Thoracic aorta (tissue), 2 donors: ENCODE data around the gene SIRPA. TPM values are rescaled to one million over a fixed set of nuclear protein-coding genes. Genes with fewer than 3 reads are reported as not detected.
"Not testable (repeated sequence)": the region's sequence is repeated elsewhere in the genome, so short reads cannot be mapped to it uniquely, and the experiment has no call there.

Experiments
- ATAC-seq: fragments of 150-250 bp; one replicate; pipeline ENCODE4 v1.8.0; 2017; ENCODE audit warnings: low read depth; ENCODE audit not compliant: insufficient number of reproducible peaks, low FRiP score
- DNase-seq: peaks from one replicate; pipeline ENCODE4 v3.0.0-alpha.2; 2020; ENCODE audit warnings: low spot score
- H3K27ac ChIP-seq, 2 donors: fragments of 200-600 bp; sonication (generic); 1 replicate in 1 of 2; 2 replicates in 1 of 2; pipeline ENCODE4 v1.5.1; 2016; ENCODE audit warnings: mild to moderate bottlenecking in 2 of 2, moderate library complexity in 2 of 2
- H3K27me3 ChIP-seq: fragments of 200-600 bp; sonication (generic); replicated peaks from 2 replicates; pipeline ENCODE4 v1.6.0; 2016; ENCODE audit warnings: mild to moderate bottlenecking; ENCODE audit not compliant: insufficient read depth
- H3K36me3 ChIP-seq: fragments of 200-600 bp; sonication (generic); one replicate; pipeline ENCODE4 v1.5.1; 2016
- H3K4me1 ChIP-seq, 2 donors: fragments of 200-600 bp; sonication (generic); 1 replicate in 1 of 2; 2 replicates in 1 of 2; pipeline versions ENCODE4 v1.5.1 to v1.6.0; 2016; ENCODE audit warnings: low read depth in 2 of 2, mild to moderate bottlenecking in 1 of 2; ENCODE audit not compliant: control insufficient read depth in 1 of 2
- H3K4me3 ChIP-seq: fragments of 200-600 bp; sonication (generic); 2 replicates; pipeline ENCODE4 v1.5.1; 2016; ENCODE audit warnings: mild to moderate bottlenecking
- H3K9me3 ChIP-seq: fragments of 200-600 bp; sonication (generic); 2 replicates; pipeline ENCODE4 v1.5.1; 2016
- total RNA-seq, 2 donors: library from RNA; depleted of rRNA; stranded (reverse); fragments of >200 nt; gene quantifications; one replicate each; pipeline versions ENCODE4 v1.1.0 to v1.2.3, GENCODE V29; 2016
- TF ChIP-seq, protein P1 (sequence below): fragments of 200-600 bp; sonication (generic); IDR thresholded peaks from one replicate; pipeline ENCODE4 v1.5.1; 2019; ENCODE audit warnings: antibody characterized with exemption

Gene SIRPA
- total RNA-seq, 2 donors from 2014 or later = 29.5 to 62.9 TPM

DNA sequence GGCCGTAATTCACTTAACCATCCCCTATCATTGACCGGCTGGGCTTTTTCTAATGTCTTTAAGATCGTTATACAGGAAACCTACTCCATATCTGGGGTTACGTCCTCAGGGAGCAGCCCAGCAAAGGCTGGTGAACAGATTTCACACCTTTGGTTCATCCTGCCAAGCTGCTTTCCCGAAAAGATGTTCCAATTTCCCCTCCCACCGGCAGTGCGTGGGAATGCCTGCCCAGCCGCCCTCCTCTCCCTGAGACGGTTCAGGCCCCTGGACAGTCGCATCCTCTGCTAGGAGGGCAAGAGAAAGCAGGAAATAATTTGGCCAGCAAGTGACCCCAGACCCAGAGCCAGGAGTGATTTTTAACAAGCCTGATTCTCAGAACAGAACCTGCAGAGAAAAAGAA lies 16.3 kb downstream of the SIRPA start:
- Histone ChIP-seq H3K9me3 (no peaks in the 10 kb centered on the region), H3K36me3 (peaks cover 31% of the 10 kb centered on the region), H3K4me3 (no peak overlapping the region), H3K4me1 (peaks cover 0 to 6% of the 10 kb centered on the region in 2 donors), H3K27me3 (no peaks in the 10 kb centered on the region), H3K27ac (no peak overlapping the region)
- DNase-seq = no peak
- TF ChIP-seq, protein P1, sequence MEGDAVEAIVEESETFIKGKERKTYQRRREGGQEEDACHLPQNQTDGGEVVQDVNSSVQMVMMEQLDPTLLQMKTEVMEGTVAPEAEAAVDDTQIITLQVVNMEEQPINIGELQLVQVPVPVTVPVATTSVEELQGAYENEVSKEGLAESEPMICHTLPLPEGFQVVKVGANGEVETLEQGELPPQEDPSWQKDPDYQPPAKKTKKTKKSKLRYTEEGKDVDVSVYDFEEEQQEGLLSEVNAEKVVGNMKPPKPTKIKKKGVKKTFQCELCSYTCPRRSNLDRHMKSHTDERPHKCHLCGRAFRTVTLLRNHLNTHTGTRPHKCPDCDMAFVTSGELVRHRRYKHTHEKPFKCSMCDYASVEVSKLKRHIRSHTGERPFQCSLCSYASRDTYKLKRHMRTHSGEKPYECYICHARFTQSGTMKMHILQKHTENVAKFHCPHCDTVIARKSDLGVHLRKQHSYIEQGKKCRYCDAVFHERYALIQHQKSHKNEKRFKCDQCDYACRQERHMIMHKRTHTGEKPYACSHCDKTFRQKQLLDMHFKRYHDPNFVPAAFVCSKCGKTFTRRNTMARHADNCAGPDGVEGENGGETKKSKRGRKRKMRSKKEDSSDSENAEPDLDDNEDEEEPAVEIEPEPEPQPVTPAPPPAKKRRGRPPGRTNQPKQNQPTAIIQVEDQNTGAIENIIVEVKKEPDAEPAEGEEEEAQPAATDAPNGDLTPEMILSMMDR = no peak
- no peak for ATAC-seq

DNA sequence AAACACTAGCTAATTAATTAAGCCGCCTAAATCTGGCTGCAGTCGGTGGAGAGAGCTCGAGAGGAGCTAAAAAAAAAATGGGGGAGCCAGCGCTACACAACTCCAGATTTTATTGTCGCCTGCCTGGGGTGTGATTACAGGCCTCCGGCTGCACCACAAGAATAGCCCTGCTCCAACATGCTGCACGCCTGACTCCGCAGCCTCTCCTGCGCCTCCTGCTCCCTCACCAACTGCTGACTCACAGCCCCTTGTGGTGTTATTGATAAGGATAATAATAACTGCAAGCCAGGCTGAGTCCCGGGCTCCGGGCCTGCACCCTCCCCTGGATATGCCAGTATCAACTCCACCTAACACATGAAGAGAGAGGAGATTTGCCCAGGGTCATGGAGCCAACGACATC lies 16.8 kb downstream of the SIRPA start:
- TF ChIP-seq, protein P1 = no peak
- peaks cover 0 to under 1% of the 10 kb centered on the region in 2 donors for H3K4me1 ChIP-seq
- no peaks in the 10 kb centered on the region for H3K9me3 ChIP-seq
- no peaks in the 10 kb centered on the region for H3K27me3 ChIP-seq
- ATAC-seq = no peak
- H3K27ac ChIP-seq = no peak overlapping the region
- no peak overlapping the region for H3K4me3 ChIP-seq
- no peak for DNase-seq
- H3K36me3 ChIP-seq = peaks cover 35% of the 10 kb centered on the region

DNA sequence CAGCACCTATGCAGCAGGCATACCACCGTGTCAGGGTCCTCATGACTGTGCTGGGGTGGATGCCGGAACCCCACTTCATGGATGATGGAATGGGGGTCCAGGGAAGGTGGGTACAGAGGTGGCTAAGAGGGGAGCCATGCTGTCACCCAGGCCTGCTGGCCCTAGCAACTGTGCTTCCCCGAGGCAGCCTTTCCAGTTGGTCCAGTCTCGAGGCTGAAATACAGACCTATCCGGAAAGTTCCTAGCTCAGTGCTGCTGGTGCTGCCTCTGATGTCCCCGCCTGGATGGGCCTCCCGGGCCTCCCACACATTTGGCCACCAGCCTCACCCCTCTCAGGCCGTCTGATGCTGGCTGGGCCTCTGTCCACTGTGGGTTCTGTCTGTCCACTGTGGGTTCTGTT lies 17.4 kb downstream of the SIRPA start:
- TF ChIP-seq, protein P1 = no peak
- no peak overlapping the region for H3K27ac ChIP-seq
- no peak for DNase-seq
- H3K9me3 ChIP-seq = no peaks in the 10 kb centered on the region
- no peak for ATAC-seq
- H3K36me3 ChIP-seq = peaks cover 35% of the 10 kb centered on the region
- H3K27me3 ChIP-seq = no peaks in the 10 kb centered on the region
- no peak overlapping the region for H3K4me3 ChIP-seq
- no peaks in the 10 kb centered on the region for H3K4me1 ChIP-seq

DNA sequence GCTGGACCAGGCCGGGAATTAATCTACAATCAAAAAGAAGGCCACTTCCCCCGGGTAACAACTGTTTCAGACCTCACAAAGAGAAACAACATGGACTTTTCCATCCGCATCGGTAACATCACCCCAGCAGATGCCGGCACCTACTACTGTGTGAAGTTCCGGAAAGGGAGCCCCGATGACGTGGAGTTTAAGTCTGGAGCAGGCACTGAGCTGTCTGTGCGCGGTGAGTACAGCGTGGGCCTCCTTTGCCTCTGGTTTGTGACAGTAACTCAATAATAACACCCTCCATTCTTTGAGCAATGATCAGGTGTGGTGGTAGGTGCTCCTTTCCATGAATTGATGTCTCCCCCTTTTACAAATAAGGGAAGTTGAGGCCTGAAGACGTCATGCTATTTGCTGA lies 20.0 kb downstream of the SIRPA start:
- H3K36me3 ChIP-seq = peaks cover 41% of the 10 kb centered on the region
- not testable (repeated sequence) for H3K4me3 ChIP-seq, H3K27ac ChIP-seq, H3K4me1 ChIP-seq, H3K27me3 ChIP-seq, ATAC-seq, H3K9me3 ChIP-seq, DNase-seq

DNA sequence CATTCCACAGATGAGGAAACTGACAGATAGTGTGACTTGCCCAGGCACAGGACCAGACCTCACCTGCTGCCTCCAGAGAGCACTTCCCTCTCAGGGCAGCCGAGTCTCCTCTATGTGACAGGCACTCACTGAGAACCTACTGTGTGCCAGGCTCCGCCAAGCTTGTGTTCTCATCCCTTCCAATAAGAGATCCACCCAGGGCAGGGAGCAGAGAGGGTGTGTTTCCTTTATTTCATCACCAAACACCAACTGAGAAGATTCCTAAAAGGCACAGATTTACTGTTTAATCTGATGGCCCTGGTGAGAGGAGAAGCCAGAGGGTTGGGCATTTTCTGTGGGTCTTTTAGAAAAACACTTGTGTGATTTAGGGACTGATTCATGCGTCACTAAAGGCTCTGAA lies 20.5 kb downstream of the SIRPA start:
- TF ChIP-seq, protein P1 = no peak

DNA sequence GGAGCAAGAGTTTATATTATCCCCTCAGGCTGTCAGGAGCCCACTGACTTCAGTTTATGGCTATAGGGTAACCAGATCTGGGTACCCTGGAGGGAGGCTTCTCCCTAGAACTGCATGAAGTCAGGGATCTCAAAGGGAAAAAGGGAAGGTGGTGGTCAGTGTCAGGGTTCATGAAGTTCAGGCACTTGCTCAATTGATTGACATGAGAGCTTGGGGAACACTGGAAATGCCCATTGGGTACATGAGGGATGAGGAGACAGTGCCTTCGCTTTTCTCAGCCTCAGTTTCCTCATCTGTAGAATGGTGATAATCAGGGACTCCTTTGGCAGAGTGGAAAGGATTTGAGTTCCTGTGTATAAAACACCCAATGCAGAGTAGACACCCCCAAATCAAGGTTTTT lies 22.6 kb downstream of the SIRPA start:
- ATAC-seq (no peak), DNase-seq (no peak)
- no peaks in the 10 kb centered on the region for H3K9me3 ChIP-seq
- no peaks in the 10 kb centered on the region for H3K27me3 ChIP-seq
- H3K4me3 ChIP-seq = no peak overlapping the region
- peaks cover 35% of the 10 kb centered on the region for H3K36me3 ChIP-seq
- no peaks in the 10 kb centered on the region for H3K4me1 ChIP-seq
- TF ChIP-seq, protein P1 = no peak
- H3K27ac ChIP-seq = no peak overlapping the region

More for the DNA sequence above, 20.5 kb downstream of the SIRPA start:
- no peaks in the 10 kb centered on the region for H3K27me3 ChIP-seq
- peaks cover 41% of the 10 kb centered on the region for H3K36me3 ChIP-seq
- ATAC-seq (no peak), DNase-seq (no peak)
- H3K4me3 ChIP-seq = no peak overlapping the region
- no peaks in the 10 kb centered on the region for H3K4me1 ChIP-seq
- no peaks in the 10 kb centered on the region for H3K9me3 ChIP-seq
- H3K27ac ChIP-seq = no peak overlapping the region
